Lower lobe of right lung (tissue), 2 donors: ENCODE results near the gene ADD2. TPM values are rescaled to one million over a fixed set of nuclear protein-coding genes. Genes with fewer than 3 reads are reported as not detected.

Experiments used
- ATAC-seq, 2 donors: fragments of 200-7000 bp; cut with Tn5 transposase; one replicate each; pipeline ENCODE4 v1.9.1; 2020 to 2022; ENCODE audit warnings: mild to moderate bottlenecking in 2 of 2, moderate library complexity in 2 of 2
- DNase-seq: peaks from one replicate; pipeline ENCODE4 v3.0.0-alpha.2; 2020
- H3K27ac ChIP-seq: fragments of 200-600 bp; one replicate; pipeline ENCODE4 v1.8.0; 2022
- H3K27me3 ChIP-seq: fragments of 200-600 bp; one replicate; pipeline ENCODE4 v1.8.0; 2022; ENCODE audit warnings: low read depth
- H3K36me3 ChIP-seq: fragments of 200-600 bp; one replicate; pipeline ENCODE4 v1.8.0; 2022; ENCODE audit warnings: mild to moderate bottlenecking
- H3K4me1 ChIP-seq: fragments of 200-600 bp; one replicate; pipeline ENCODE4 v1.8.0; 2022
- H3K4me3 ChIP-seq: fragments of 200-600 bp; one replicate; pipeline ENCODE4 v1.8.0; 2022; ENCODE audit warnings: mild to moderate bottlenecking
- H3K9me3 ChIP-seq: fragments of 200-600 bp; one replicate; pipeline ENCODE4 v1.8.0; 2022
- CTCF ChIP-seq: fragments of 200-600 bp; IDR thresholded peaks from one replicate; pipeline ENCODE4 v1.8.0; 2022; ENCODE audit warnings: antibody characterized with exemption, mild to moderate bottlenecking
- intact Hi-C: fragments of 100-400 bp; cut with DNase I; formaldehyde crosslinking; loops from one replicate; pipeline ENCODE4 v1.11.0; 2022
- total RNA-seq: library from RNA; stranded (reverse); fragmentation: NEBNext Ultra II Directional; extraction: Animal tissue kit (Norgen Biotek cat#: 25700); gene quantifications from one replicate; pipeline ENCODE4 v1.2.1, GENCODE V29; 2021
- donor health status: DM: no; HTN: yes; CAD: no; lungs with severe emphysema.

ADD2 gene
- total RNA-seq, 1 donor from 2014 or later, result 2.1 TPM

GRCh38 chr2:70620020-70620419 lies 148.0 kb downstream of the ADD2 start:
- no peak for DNase-seq
- intact Hi-C loops, result no loop called here
- Histone ChIP-seq H3K9me3 (no peaks in the 10 kb centered on the region), H3K27ac (no peak overlapping the region), H3K27me3 (no peaks in the 10 kb centered on the region), H3K4me3 (no peak overlapping the region), H3K36me3 (no peaks in the 10 kb centered on the region), H3K4me1 (no peaks in the 10 kb centered on the region)
- TF ChIP-seq CTCF, result no peak
- ATAC-seq, result no peak

DNA sequence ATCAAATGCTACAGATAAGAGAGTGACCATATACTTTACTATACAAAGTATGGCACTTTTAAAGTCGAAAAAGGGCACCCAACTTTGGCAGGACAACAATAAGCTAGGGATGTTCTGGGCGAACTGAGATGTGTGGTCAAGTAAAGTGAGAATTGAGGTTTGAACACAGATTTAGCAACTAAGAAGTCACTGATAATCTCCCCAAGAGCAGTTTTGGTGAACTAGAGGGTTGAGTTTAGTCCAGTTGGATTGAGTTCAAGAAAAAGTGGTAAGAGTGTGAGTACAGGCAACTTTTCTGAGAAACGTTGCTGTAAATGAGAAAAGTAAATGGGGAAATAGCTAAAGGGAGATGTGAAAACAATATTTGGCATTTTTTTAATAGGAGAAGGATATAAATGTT lies 148.8 kb downstream of the ADD2 start:
- Histone ChIP-seq H3K27ac (no peak overlapping the region), H3K27me3 (no peaks in the 10 kb centered on the region), H3K4me1 (no peaks in the 10 kb centered on the region), H3K36me3 (no peaks in the 10 kb centered on the region), H3K4me3 (no peak overlapping the region), H3K9me3 (no peaks in the 10 kb centered on the region)
- DNase-seq (no peak), ATAC-seq (no peak)
- intact Hi-C loops, result loop anchor here (10.0 kb wide), 1 partner anchor 314 kb away; the partner anchor contains the start of gene FAM136A
- no peak for TF ChIP-seq CTCF

DNA sequence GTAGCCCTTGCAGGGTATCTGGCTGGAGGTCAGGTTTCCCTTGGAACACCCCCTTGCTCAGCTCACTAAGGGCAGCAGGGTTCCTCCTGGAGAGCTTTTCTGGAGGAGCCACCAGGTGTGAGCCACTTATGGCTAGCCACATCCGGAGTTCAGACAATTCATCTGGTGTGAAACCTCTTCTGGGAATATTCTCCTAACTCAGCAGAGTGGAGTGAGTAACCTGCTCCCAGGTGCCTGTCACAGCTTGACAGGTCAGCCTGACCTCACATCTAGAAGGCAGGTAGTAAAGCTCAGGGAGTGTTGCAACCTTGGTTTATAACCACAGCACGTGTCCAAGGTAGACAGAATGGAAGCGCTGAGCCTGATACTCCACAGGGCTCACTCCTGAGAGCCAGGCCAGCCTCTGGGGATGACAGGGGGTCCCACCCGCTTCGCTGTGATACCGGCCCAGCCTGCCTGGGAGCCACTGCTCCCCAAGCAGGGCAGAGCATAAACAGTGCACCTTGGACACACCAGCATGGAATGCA lies 151.8 kb downstream of the ADD2 start:
- no peaks in the 10 kb centered on the region for H3K9me3 ChIP-seq
- H3K27ac ChIP-seq, result no peak overlapping the region
- intact Hi-C loops, result loop anchor here (10.0 kb wide), 1 partner anchor 311 kb away; the partner anchor contains the start of gene FAM136A
- H3K4me3 ChIP-seq, result no peak overlapping the region
- no peaks in the 10 kb centered on the region for H3K27me3 ChIP-seq
- TF ChIP-seq CTCF, result no peak
- ATAC-seq (peak; percentile 60 to 74), DNase-seq (no peak)
- H3K36me3 ChIP-seq, result no peaks in the 10 kb centered on the region
- H3K4me1 ChIP-seq, result no peaks in the 10 kb centered on the region

DNA sequence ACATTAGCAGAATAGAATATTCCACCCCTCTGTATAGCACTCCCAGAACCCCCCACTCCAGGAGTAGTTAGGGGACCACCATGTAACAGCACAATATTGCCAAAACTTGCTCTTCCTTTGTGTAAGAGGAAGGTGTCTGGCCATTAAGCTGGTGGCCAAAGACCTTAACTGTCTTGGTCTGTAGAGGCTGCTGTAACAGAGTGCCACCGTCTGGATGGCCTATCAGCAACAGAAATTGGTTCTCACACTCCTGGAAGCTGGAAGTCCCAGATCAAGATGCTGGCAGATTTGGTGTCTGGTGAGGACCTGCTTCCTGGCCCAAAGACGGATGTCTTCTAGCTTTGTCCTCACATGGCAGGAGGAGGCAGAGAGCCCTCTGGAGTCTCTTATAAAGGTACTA lies 152.8 kb downstream of the ADD2 start:
- H3K36me3 ChIP-seq, result no peaks in the 10 kb centered on the region
- H3K27ac ChIP-seq, result no peak overlapping the region
- H3K4me1 ChIP-seq, result no peaks in the 10 kb centered on the region
- no peaks in the 10 kb centered on the region for H3K27me3 ChIP-seq
- intact Hi-C loops, result loop anchor here (10.0 kb wide), 1 partner anchor 310 kb away; the partner anchor contains the start of gene FAM136A
- no peak for TF ChIP-seq CTCF
- no peaks in the 10 kb centered on the region for H3K9me3 ChIP-seq
- no peak for DNase-seq
- ATAC-seq, result no peak
- no peak overlapping the region for H3K4me3 ChIP-seq

- Histone ChIP-seq H3K36me3 (no peaks in the 10 kb centered on the region), H3K27me3 (peaks cover 8% of the 10 kb centered on the region), H3K27ac (no peak overlapping the region), H3K9me3 (no peaks in the 10 kb centered on the region), H3K4me3 (no peak overlapping the region), H3K4me1 (no peaks in the 10 kb centered on the region)
- intact Hi-C loops, result loop anchor here (10.0 kb wide), 1 partner anchor 309 kb away; the partner anchor contains the start of gene FAM136A
- ATAC-seq (no peak), DNase-seq (no peak)
- TF ChIP-seq CTCF, result no peak
Observed at GRCh38 chr2:70613521-70613920, 154.5 kb downstream of the ADD2 start.
